Thymus (tissue), 11 donors: ENCODE results near the gene FRMPD2. TPM values are rescaled to one million over a fixed set of nuclear protein-coding genes. Genes with fewer than 3 reads are reported as not detected.
"Not testable (repeated sequence)": the region's sequence is repeated elsewhere in the genome, so short reads cannot be mapped to it uniquely, and the experiment has no call there.

Experiments used
- DNase-seq, 9 donors: peaks; one replicate each; pipeline ENCODE4 v3.0.0-alpha.2; 2013; ENCODE audit warnings: low spot score in 9 of 9, low read depth in 6 of 9, missing footprints in 1 of 9
- H3K27ac ChIP-seq, 2 donors: one replicate each; pipeline ENCODE4 v1.5.1; 2013; ENCODE audit warnings: control low read depth in 1 of 2, low read depth in 1 of 2, low read length in 1 of 2, mild to moderate bottlenecking in 1 of 2, moderate library complexity in 1 of 2
- H3K27me3 ChIP-seq, 2 donors: one replicate each; pipeline ENCODE4 v1.5.1; 2013; ENCODE audit warnings: low read length in 1 of 2; ENCODE audit not compliant: control insufficient read depth in 2 of 2, insufficient read depth in 1 of 2
- H3K36me3 ChIP-seq, 2 donors: one replicate each; pipeline ENCODE4 v1.5.1; 2013; ENCODE audit warnings: low read length in 1 of 2, mild to moderate bottlenecking in 1 of 2, moderate library complexity in 1 of 2; ENCODE audit not compliant: control insufficient read depth in 2 of 2, insufficient read depth in 2 of 2
- H3K4me1 ChIP-seq, 2 donors: one replicate each; pipeline ENCODE4 v1.5.1; 2013; ENCODE audit warnings: low read length in 2 of 2; ENCODE audit not compliant: control insufficient read depth in 2 of 2, insufficient read depth in 2 of 2
- H3K4me3 ChIP-seq, 2 donors: one replicate each; pipeline ENCODE4 v1.5.1; 2013; ENCODE audit warnings: low read length in 2 of 2, control low read depth in 1 of 2, mild to moderate bottlenecking in 1 of 2
- H3K9me3 ChIP-seq, 2 donors: one replicate each; pipeline ENCODE4 v1.5.1; 2013; ENCODE audit warnings: low read length in 1 of 2, mild to moderate bottlenecking in 1 of 2; ENCODE audit not compliant: control insufficient read depth in 2 of 2, insufficient read depth in 1 of 2
- WGBS: extraction: QIAGEN DNeasy Blood & Tissue Kit; methylation state at CpG from one replicate; pipeline ENCODE4 v1.1.7; 2013; 5-methylcytosine and 5-hydroxymethylcytosine counted together
- polyA plus RNA-seq: library from polyadenylated mRNA; stranded (reverse); fragments of 200-250 nt; gene quantifications from one replicate; pipeline ENCODE4 v1.2.3, GENCODE V29; 2013
- total RNA-seq: library from RNA; stranded (reverse); fragments of 120-200 nt; gene quantifications from one replicate; pipeline ENCODE4 v1.2.4, GENCODE V29; 2013
- donor health status: healthy.

FRMPD2 gene
- total and polyA plus RNA-seq, 2 donors = 0.27 to 0.38 TPM

GRCh38 chr10:48284002-48284546 is 9.6 kb upstream of the FRMPD2 start:
- no peak for DNase-seq
- peaks cover 0 to 7% of the 10 kb centered on the region in 2 donors for H3K9me3 ChIP-seq
- no peak overlapping the region for H3K4me3 ChIP-seq
- 94% methylated on average over 2 of the region's 2 CpGs for WGBS
- H3K27ac ChIP-seq = no peak overlapping the region
- H3K4me1 ChIP-seq = peaks cover 3 to 24% of the 10 kb centered on the region in 2 donors
- no peaks in the 10 kb centered on the region for H3K27me3 ChIP-seq
- H3K36me3 ChIP-seq = no peaks in the 10 kb centered on the region

GRCh38 chr10:48282829-48283228 is 8.3 kb upstream of the FRMPD2 start:
- Histone ChIP-seq H3K4me1 (peaks cover 0 to 12% of the 10 kb centered on the region in 2 donors), H3K36me3 (no peaks in the 10 kb centered on the region), H3K27me3 (no peaks in the 10 kb centered on the region), H3K27ac (no peak overlapping the region), H3K4me3 (no peak overlapping the region), H3K9me3 (peaks cover 0 to 7% of the 10 kb centered on the region in 2 donors)
- no peak for DNase-seq

GRCh38 chr10:48281697-48282096 is 7.2 kb upstream of the FRMPD2 start:
- not testable (repeated sequence) for H3K27ac ChIP-seq, H3K4me1 ChIP-seq, DNase-seq, H3K27me3 ChIP-seq, H3K4me3 ChIP-seq, H3K9me3 ChIP-seq, H3K36me3 ChIP-seq
- 84% methylated on average over 4 of the region's 4 CpGs for WGBS

DNA sequence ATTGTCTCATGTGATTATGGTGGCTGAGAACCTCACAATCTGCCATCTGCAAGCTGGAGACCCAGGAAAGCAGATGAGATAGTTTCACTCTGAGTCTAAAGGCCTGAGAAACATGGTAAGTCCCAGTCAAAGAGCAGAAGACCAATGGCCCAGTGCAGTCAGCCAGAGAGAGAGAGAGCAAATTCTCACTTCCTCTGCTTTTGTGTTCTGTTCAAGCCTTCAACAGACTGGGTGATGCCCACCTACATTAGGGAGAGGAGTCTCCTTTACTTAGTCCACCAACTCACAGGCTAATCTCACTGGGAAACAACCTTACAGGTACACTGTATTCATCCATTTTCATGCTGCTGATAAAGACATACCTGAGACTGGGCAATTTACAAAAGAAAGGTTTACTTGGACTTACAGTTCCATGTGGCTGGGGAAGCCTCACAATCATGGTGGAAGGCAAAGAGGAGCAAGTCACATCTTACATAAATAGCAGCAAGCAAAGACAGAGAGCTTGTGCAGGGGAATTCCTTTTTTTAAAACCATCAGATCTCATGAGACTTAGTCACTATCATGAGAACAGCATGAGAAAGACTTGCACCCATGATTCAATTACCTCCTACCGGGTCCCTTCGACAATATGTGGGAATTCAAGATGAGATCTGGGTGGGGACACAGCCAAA is 4.7 kb upstream of the FRMPD2 start:
- DNase-seq = no peak
- H3K4me1 ChIP-seq = peaks cover 0 to 5% of the 10 kb centered on the region in 2 donors
- H3K27me3 ChIP-seq = no peaks in the 10 kb centered on the region
- H3K27ac ChIP-seq = no peak overlapping the region
- no peaks in the 10 kb centered on the region for H3K36me3 ChIP-seq
- 97% methylated on average over 2 of the region's 2 CpGs for WGBS
- peaks cover 0 to 3% of the 10 kb centered on the region in 2 donors for H3K9me3 ChIP-seq
- H3K4me3 ChIP-seq = no peak overlapping the region

DNA sequence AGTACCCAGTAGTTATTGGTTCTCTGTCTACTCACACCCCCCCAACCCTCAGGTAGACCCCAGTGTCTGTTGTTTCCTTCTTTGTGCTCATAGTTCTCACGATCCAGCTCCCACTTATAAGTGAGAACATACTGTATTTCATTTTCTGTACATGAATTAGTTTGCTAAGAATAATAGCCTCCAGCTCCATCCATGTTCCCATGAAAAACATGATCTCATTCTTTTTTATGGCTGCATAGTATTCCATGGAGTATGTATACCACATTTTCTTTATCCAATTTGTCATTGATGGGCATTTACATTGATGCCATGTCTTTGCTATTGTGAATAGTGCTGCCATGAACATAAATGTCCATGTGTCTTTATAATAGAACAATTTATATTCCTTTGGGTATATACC is 2.6 kb upstream of the FRMPD2 start:
- 93% methylated on average over 1 of the region's 1 CpG for WGBS
- no peak for DNase-seq
- H3K36me3 ChIP-seq = no peaks in the 10 kb centered on the region

DNA sequence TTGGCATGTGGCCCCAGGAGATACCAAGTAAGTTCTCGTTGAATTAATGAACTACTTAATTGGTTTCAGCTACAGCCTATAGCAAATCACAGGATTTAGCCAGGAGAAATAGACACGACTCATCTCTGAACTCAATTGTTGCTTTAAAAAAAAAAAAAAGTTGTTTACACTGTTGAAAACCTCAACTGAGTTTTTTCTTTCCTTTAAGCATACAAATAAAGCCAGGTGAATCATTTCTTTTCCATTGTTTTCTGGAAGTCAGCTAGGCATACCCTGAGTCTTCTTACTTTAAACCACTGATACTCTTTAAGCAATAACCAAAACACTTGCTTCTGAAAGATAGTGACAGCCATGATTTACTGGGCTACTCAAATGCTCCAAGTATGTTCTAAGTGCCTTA is 755 bp downstream of the FRMPD2 start:
- Histone ChIP-seq H3K4me3 (no peak overlapping the region), H3K9me3 (no peaks in the 10 kb centered on the region), H3K27me3 (no peaks in the 10 kb centered on the region), H3K27ac (no peak overlapping the region), H3K36me3 (no peaks in the 10 kb centered on the region), H3K4me1 (peaks cover 0 to 5% of the 10 kb centered on the region in 2 donors)
- DNase-seq = no peak
- 92% methylated on average over 2 of the region's 2 CpGs for WGBS

More for the DNA sequence above, 2.6 kb upstream of the FRMPD2 start:
- H3K27ac ChIP-seq = no peak overlapping the region
- H3K4me3 ChIP-seq = no peak overlapping the region
- H3K27me3 ChIP-seq = no peaks in the 10 kb centered on the region
- H3K4me1 ChIP-seq = peaks cover 0 to 5% of the 10 kb centered on the region in 2 donors
- H3K9me3 ChIP-seq = no peaks in the 10 kb centered on the region

DNA sequence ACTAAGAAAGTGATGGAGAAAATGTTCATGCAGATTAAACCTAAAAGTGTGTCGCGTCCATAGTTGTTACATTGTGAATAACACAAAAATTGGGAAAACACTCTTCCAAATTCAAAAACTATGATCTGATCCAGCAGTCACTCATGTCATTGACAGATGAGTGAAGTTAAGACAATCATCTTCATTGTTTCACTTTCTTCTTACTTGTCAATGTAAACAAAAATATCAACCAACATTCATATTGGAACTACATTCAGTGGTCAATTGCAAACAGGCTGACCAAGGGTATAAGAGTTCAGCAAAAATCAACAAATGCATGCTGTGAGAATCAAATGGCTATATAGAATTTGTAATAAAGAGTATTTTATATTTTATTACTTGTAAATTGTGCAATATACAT is 1.8 kb downstream of the FRMPD2 start:
- 96% methylated on average over 2 of the region's 2 CpGs for whole genome bisulfite sequencing
- H3K9me3 ChIP-seq = no peaks in the 10 kb centered on the region

DNA sequence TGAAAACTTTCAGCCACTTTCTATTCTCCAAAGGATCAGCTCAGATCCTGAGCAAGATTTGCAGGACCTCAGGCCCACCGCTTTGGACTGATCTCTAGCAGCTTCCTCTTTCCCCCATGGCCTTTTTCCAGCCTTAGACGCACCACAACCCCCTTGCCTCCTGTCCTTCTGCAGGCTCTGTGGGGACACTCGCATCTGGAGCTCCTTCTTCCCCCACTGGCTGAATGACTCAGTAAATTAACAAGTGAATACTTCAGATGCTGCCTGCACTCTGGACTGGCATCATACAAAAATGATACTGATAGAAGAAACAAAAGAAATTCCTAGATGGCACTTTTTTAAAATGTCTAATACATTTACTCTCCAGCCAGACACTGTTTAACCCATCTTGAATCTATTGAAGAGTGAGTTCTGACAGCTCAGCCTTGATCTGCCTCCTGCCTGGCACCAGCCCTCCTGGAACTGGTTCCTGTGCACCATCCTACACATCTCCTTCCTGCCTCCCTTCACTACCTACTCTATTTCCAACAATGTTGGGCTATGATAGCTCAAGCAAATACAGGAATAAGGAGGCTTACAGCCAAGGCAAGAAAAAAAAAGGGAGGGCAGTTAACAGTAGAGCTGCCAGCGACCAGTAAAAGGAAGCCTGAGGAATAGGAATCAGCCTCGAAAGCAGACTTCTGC is 3.3 kb downstream of the FRMPD2 start:
- H3K27me3 ChIP-seq = no peaks in the 10 kb centered on the region
- DNase-seq = no peak
- no peaks in the 10 kb centered on the region for H3K9me3 ChIP-seq
- H3K4me3 ChIP-seq = no peak overlapping the region
- WGBS = 59% methylated on average over 5 of the region's 5 CpGs
- H3K27ac ChIP-seq = no peak overlapping the region
- H3K4me1 ChIP-seq = peaks cover 0 to 5% of the 10 kb centered on the region in 2 donors
- H3K36me3 ChIP-seq = no peaks in the 10 kb centered on the region

More for the DNA sequence above, 1.8 kb downstream of the FRMPD2 start:
- Histone ChIP-seq H3K4me3 (no peak overlapping the region), H3K4me1 (peaks cover 0 to 5% of the 10 kb centered on the region in 2 donors), H3K27ac (no peak overlapping the region), H3K36me3 (no peaks in the 10 kb centered on the region), H3K27me3 (no peaks in the 10 kb centered on the region)
- DNase-seq = no peak

DNA sequence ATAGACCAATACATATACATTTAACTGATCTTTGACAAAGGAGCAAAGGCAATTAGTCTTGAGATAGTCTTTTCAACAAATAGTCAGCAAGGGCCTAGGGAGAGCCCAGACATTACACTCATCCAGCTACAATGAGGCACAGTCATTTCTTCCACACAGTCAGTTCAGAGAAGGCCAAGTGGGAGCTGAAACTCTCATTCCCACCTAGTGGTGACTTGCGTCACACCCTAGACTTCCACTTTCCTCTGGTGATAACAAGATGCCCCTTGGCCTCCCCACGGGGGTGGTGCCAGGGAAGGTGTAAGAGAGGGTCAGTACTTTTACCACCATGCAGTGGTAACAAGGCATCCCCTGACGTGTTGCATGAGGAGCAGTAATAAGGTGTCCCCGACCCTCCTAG is 8.0 kb downstream of the FRMPD2 start:
- DNase-seq = no peak
- no peaks in the 10 kb centered on the region for H3K9me3 ChIP-seq
- no peak overlapping the region for H3K27ac ChIP-seq
- no peaks in the 10 kb centered on the region for H3K36me3 ChIP-seq
- 96% methylated on average over 4 of the region's 4 CpGs for WGBS
- no peak overlapping the region for H3K4me3 ChIP-seq
- no peaks in the 10 kb centered on the region for H3K4me1 ChIP-seq
- no peaks in the 10 kb centered on the region for H3K27me3 ChIP-seq
